ENCODE data around the gene CUBN.

DNA sequence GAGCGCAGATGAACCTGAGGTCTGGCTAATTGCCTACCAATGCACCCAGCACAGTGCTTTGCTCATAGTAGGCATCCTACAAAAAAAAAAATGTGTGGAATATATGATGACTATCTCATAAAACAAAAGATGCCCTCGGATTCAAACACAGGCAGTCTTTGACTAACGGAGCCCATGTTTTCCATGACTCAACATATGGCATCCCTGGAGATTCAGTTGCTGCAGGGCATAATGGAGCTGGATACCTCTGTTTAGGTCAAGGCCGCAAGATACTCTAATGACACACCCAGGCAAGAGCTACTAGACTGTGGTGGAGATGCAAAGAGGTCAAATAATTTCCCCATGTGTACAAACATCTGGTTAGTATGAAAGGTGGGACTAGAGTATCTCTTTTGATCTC, 16.3 kb downstream of the CUBN start:
- TF ChIP-seq, protein P1, sequence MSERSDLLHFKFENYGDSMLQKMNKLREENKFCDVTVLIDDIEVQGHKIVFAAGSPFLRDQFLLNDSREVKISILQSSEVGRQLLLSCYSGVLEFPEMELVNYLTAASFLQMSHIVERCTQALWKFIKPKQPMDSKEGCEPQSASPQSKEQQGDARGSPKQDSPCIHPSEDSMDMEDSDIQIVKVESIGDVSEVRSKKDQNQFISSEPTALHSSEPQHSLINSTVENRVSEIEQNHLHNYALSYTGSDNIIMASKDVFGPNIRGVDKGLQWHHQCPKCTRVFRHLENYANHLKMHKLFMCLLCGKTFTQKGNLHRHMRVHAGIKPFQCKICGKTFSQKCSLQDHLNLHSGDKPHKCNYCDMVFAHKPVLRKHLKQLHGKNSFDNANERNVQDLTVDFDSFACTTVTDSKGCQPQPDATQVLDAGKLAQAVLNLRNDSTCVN (CRISPR knock-in tag; IDR thresholded peaks at IDR 0.05; ENCODE audit: borderline replicate concordance), result no peak
- TF ChIP-seq MAFG (CRISPR knock-in tag; IDR thresholded peaks at IDR 0.05) (no peak), ZNF557 (CRISPR knock-in tag; IDR thresholded peaks at IDR 0.05) (no peak), ZSCAN22 (CRISPR knock-in tag; IDR thresholded peaks at IDR 0.05) (no peak), POLR2A (IDR thresholded peaks at IDR 0.05; ENCODE audit: insufficient read depth in 1 of 2, low read depth in 2 of 2, low read length in 2 of 2) (no peak), KDM1A (CRISPR knock-in tag; IDR thresholded peaks at IDR 0.05) (no peak), MAZ (IDR thresholded peaks at IDR 0.05; ENCODE audit: borderline replicate concordance, low read depth, low read length) (no peak), MAZ (CRISPR knock-in tag; IDR thresholded peaks at IDR 0.05; ENCODE audit: low read depth) (no peak)
- TF ChIP-seq, protein P2, sequence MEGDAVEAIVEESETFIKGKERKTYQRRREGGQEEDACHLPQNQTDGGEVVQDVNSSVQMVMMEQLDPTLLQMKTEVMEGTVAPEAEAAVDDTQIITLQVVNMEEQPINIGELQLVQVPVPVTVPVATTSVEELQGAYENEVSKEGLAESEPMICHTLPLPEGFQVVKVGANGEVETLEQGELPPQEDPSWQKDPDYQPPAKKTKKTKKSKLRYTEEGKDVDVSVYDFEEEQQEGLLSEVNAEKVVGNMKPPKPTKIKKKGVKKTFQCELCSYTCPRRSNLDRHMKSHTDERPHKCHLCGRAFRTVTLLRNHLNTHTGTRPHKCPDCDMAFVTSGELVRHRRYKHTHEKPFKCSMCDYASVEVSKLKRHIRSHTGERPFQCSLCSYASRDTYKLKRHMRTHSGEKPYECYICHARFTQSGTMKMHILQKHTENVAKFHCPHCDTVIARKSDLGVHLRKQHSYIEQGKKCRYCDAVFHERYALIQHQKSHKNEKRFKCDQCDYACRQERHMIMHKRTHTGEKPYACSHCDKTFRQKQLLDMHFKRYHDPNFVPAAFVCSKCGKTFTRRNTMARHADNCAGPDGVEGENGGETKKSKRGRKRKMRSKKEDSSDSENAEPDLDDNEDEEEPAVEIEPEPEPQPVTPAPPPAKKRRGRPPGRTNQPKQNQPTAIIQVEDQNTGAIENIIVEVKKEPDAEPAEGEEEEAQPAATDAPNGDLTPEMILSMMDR (CRISPR knock-in tag; IDR thresholded peaks at IDR 0.05), result no peak
- TF ChIP-seq, protein P3, sequence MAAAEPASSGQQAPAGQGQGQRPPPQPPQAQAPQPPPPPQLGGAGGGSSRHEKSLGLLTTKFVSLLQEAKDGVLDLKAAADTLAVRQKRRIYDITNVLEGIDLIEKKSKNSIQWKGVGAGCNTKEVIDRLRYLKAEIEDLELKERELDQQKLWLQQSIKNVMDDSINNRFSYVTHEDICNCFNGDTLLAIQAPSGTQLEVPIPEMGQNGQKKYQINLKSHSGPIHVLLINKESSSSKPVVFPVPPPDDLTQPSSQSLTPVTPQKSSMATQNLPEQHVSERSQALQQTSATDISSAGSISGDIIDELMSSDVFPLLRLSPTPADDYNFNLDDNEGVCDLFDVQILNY (CRISPR knock-in tag; conservative IDR thresholded peaks at IDR 0.05), result no peak
- TF ChIP-seq, protein P4, sequence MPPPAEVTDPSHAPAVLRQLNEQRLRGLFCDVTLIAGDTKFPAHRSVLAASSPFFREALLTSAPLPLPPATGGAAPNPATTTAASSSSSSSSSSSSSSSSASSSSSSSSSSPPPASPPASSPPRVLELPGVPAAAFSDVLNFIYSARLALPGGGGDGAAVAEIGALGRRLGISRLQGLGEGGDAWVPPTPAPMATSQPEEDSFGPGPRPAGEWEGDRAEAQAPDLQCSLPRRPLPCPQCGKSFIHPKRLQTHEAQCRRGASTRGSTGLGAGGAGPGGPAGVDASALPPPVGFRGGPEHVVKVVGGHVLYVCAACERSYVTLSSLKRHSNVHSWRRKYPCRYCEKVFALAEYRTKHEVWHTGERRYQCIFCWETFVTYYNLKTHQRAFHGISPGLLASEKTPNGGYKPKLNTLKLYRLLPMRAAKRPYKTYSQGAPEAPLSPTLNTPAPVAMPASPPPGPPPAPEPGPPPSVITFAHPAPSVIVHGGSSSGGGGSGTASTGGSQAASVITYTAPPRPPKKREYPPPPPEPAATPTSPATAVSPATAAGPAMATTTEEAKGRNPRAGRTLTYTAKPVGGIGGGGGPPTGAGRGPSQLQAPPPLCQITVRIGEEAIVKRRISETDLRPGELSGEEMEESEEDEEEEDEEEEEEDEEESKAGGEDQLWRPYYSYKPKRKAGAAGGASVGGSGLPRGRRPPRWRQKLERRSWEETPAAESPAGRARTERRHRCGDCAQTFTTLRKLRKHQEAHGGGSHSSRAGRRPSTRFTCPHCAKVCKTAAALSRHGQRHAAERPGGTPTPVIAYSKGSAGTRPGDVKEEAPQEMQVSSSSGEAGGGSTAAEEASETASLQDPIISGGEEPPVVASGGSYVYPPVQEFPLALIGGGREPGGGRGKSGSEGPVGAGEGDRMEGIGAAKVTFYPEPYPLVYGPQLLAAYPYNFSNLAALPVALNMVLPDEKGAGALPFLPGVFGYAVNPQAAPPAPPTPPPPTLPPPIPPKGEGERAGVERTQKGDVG (CRISPR knock-in tag; IDR thresholded peaks at IDR 0.05; ENCODE audit: borderline replicate concordance), result no peak
